WTC11 (cell line): Measurements from ENCODE around the gene BRS3. TPM values are rescaled to one million over a fixed set of nuclear protein-coding genes. Genes with fewer than 3 reads are reported as not detected.

Experiments
- ATAC-seq: fragments of 200-7000 bp; cut with Tn5 transposase; 2 replicates; pipeline ENCODE4 v1.10.0; 2021; ENCODE audit warnings: mild to moderate bottlenecking, moderate library complexity
- CTCF ChIA-PET: fragments of 300-600 bp; sonication (Branson Sonifier 250); formaldehyde crosslinking; loops from one replicate; lab custom pipeline; 2021; ENCODE audit warnings: antibody characterized with exemption; lab: Charles Lee
- POLR2A ChIA-PET: fragments of 350-600 bp; sonication (Branson Sonifier 250); formaldehyde crosslinking; loops from one replicate; lab custom pipeline; 2021; ENCODE audit warnings: antibody characterized with exemption; lab: Charles Lee
- DNase-seq: peaks from one replicate; pipeline ENCODE4 v3.0.0; 2021; ENCODE audit warnings: low spot score
- H3K27ac Mint-ChIP-seq: 2 replicates; pipeline ENCODE4 v1.8.0; 2021; ENCODE audit warnings: mixed read lengths
- H3K27me3 Mint-ChIP-seq: 2 replicates; pipeline ENCODE4 v1.8.0; 2021; ENCODE audit warnings: low read depth, mild to moderate bottlenecking, moderate library complexity, mixed read lengths
- H3K36me3 Mint-ChIP-seq: 2 replicates; pipeline ENCODE4 v1.8.0; 2021; ENCODE audit warnings: mixed read lengths
- H3K4me1 Mint-ChIP-seq: 2 replicates; pipeline ENCODE4 v1.8.0; 2022; ENCODE audit warnings: mixed read lengths
- H3K4me3 Mint-ChIP-seq: 2 replicates; pipeline ENCODE4 v1.8.0; 2021; ENCODE audit warnings: mild to moderate bottlenecking, moderate library complexity, mixed read lengths
- H3K9me3 Mint-ChIP-seq: 2 replicates; pipeline ENCODE4 v1.8.0; 2021; ENCODE audit warnings: mixed read lengths
- ETV6 ChIP-seq: sonication (generic); formaldehyde crosslinking; IDR thresholded peaks from 2 replicates; pipeline ENCODE4 v1.8.1; 2022; ENCODE audit warnings: mild to moderate bottlenecking, missing genetic modification reagents
- GABPB1 ChIP-seq: sonication (generic); formaldehyde crosslinking; IDR thresholded peaks from 2 replicates; pipeline ENCODE4 v1.8.1; 2023; ENCODE audit warnings: mild to moderate bottlenecking, missing genetic modification reagents
- JAZF1 ChIP-seq: fragments of 250-450 bp; sonication (Bioruptor Pico); IDR thresholded peaks from 2 replicates; pipeline ENCODE4 v1.9.0; 2021; ENCODE audit warnings: moderate library complexity, mild to moderate bottlenecking, inconsistent platforms
- NFYB ChIP-seq: sonication (generic); formaldehyde crosslinking; conservative IDR thresholded peaks from 2 replicates; pipeline ENCODE4 v1.8.0; 2022; ENCODE audit warnings: low read depth, missing genetic modification reagents
- OVOL2 ChIP-seq: fragments of 250-450 bp; sonication (Bioruptor Pico); IDR thresholded peaks from 2 replicates; pipeline ENCODE4 v1.9.0; 2021; ENCODE audit warnings: mild to moderate bottlenecking, borderline replicate concordance
- PRRX2 ChIP-seq: fragments of 250-450 bp; sonication (Bioruptor Pico); IDR thresholded peaks from 2 replicates; pipeline ENCODE4 v1.8.0; 2021; ENCODE audit warnings: mild to moderate bottlenecking
- SMAD3 ChIP-seq: sonication (generic); formaldehyde crosslinking; IDR thresholded peaks from 2 replicates; pipeline ENCODE4 v1.8.0; 2022; ENCODE audit warnings: missing genetic modification reagents, mild to moderate bottlenecking, borderline replicate concordance
- SP1 ChIP-seq: sonication (generic); formaldehyde crosslinking; conservative IDR thresholded peaks from 2 replicates; pipeline ENCODE4 v1.8.1; 2022; ENCODE audit warnings: missing genetic modification reagents
- TEAD1 ChIP-seq: sonication (generic); formaldehyde crosslinking; IDR thresholded peaks from 2 replicates; pipeline ENCODE4 v1.8.0; 2022; ENCODE audit warnings: mild to moderate bottlenecking, missing genetic modification reagents
- ZNF232 ChIP-seq: sonication (generic); formaldehyde crosslinking; IDR thresholded peaks from 2 replicates; pipeline ENCODE4 v1.8.0; 2022; ENCODE audit warnings: mild to moderate bottlenecking, missing genetic modification reagents
- total RNA-seq: library from RNA; stranded (reverse); gene quantifications from 3 replicates; pipeline ENCODE4 v1.2.3, GENCODE V29; 2021
- TF ChIP-seq, protein P1 (sequence below): sonication (generic); formaldehyde crosslinking; IDR thresholded peaks from 2 replicates; pipeline ENCODE4 v1.8.0; 2023; ENCODE audit warnings: mild to moderate bottlenecking, missing genetic modification reagents
- TF ChIP-seq, protein P2 (sequence below): fragments of 250-450 bp; sonication (Bioruptor Pico); conservative IDR thresholded peaks from 2 replicates; pipeline ENCODE4 v1.9.0; 2021; ENCODE audit warnings: mild to moderate bottlenecking
- TF ChIP-seq, protein P3 (sequence below): sonication (generic); formaldehyde crosslinking; IDR thresholded peaks from 2 replicates; pipeline ENCODE4 v1.8.0; 2022; ENCODE audit warnings: mild to moderate bottlenecking, missing genetic modification reagents
- TF ChIP-seq, protein P4 (sequence below): sonication (generic); formaldehyde crosslinking; conservative IDR thresholded peaks from 2 replicates; pipeline ENCODE4 v1.8.1; 2022; ENCODE audit warnings: mild to moderate bottlenecking, missing genetic modification reagents
- TF ChIP-seq, protein P5 (sequence below): sonication (generic); formaldehyde crosslinking; IDR thresholded peaks from 2 replicates; pipeline ENCODE4 v1.8.1; 2023; ENCODE audit warnings: mild to moderate bottlenecking, missing genetic modification reagents
- TF ChIP-seq, protein P6 (sequence below): fragments of 250-450 bp; sonication (Bioruptor Pico); IDR thresholded peaks from 2 replicates; pipeline ENCODE4 v1.9.0; 2021; ENCODE audit warnings: mild to moderate bottlenecking
- TF ChIP-seq, protein P7 (sequence below): sonication (generic); formaldehyde crosslinking; IDR thresholded peaks from 2 replicates; pipeline ENCODE4 v1.8.1; 2022; ENCODE audit warnings: low read depth, missing genetic modification reagents, borderline replicate concordance
- TF ChIP-seq, protein P8 (sequence below): sonication (generic); formaldehyde crosslinking; IDR thresholded peaks from 2 replicates; pipeline ENCODE4 v1.8.0; 2023; ENCODE audit warnings: missing genetic modification reagents
- TF ChIP-seq, protein P9 (sequence below): sonication (generic); formaldehyde crosslinking; IDR thresholded peaks from 2 replicates; pipeline ENCODE4 v1.8.1; 2022; ENCODE audit warnings: mild to moderate bottlenecking, moderate library complexity, missing genetic modification reagents

Gene BRS3
- total RNA-seq, 1 experiment from 2014 or later = not detected

DNA sequence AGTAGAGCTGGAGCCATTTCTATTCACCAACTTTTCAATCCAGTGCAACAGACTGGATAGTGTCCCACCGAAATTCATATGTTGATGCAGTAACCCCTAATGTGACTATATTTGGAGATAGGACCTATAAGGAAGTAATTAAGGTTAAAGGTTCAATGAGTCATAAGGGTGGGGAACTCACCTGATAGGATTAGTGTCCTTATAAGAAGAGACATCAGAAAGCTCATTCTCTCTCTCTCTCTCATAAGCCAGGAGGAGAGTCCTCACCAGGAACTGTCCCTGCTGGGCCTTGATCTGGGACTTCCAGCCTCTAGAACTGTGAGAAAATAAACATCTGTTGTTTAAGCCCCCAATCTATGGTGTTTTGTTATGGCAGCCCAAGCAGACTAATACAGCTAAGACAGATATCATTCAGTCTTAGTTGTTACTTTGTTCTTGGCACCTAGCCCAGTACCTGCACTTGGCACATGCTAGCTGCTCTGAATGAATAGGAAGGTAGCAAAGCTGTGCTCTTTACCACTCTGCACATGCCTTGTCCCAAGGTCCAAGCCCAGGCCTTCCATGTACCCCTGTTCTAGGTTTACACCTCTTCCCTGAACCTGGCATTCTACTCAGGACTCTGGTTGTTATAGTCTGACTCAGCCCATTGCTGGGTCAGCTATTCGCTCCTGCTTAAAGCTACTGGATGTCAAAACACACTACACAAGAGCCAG lies 19.2 kb upstream of the BRS3 start (continued):
- TF ChIP-seq, protein P1, sequence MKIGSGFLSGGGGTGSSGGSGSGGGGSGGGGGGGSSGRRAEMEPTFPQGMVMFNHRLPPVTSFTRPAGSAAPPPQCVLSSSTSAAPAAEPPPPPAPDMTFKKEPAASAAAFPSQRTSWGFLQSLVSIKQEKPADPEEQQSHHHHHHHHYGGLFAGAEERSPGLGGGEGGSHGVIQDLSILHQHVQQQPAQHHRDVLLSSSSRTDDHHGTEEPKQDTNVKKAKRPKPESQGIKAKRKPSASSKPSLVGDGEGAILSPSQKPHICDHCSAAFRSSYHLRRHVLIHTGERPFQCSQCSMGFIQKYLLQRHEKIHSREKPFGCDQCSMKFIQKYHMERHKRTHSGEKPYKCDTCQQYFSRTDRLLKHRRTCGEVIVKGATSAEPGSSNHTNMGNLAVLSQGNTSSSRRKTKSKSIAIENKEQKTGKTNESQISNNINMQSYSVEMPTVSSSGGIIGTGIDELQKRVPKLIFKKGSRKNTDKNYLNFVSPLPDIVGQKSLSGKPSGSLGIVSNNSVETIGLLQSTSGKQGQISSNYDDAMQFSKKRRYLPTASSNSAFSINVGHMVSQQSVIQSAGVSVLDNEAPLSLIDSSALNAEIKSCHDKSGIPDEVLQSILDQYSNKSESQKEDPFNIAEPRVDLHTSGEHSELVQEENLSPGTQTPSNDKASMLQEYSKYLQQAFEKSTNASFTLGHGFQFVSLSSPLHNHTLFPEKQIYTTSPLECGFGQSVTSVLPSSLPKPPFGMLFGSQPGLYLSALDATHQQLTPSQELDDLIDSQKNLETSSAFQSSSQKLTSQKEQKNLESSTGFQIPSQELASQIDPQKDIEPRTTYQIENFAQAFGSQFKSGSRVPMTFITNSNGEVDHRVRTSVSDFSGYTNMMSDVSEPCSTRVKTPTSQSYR (CRISPR knock-in tag) = no peak
- TF ChIP-seq PRRX2 (CRISPR knock-in tag) (no peak), OVOL2 (CRISPR knock-in tag) (no peak), SMAD3 (no peak), JAZF1 (CRISPR knock-in tag) (no peak), GABPB1 (CRISPR knock-in tag) (no peak)
- TF ChIP-seq, protein P2, sequence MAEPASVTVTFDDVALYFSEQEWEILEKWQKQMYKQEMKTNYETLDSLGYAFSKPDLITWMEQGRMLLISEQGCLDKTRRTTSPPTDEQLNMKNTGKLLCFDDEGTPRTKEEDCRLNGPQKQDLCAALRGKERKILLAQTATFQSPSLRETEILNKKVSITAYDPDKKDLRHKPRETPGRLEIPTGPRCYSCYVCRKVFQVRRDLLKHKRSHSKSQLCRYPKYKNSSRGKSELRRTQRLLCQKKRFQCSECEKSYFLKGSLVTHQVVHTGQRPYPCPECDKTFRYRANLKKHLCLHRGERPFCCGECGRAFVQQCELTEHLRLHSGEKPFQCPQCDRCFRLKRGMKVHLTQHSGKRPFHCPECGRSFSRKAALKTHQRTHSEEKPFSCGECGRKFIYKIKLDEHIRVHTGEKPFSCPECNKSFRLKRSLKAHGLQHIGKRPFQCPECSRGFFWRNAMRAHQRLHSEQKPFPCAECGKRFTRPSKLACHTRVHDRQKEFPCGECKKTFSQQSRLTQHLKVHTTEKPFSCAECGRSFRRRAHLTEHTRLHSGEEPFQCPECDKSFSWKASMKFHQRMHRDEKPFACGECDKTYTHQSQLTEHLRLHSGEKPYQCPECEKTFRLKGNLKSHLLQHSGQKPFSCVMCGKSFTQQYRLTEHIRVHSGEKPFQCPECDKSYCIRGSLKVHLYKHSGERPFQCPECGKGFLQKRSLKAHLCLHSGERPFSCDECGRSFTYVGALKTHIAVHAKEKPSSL (CRISPR knock-in tag) = no peak
- TF ChIP-seq, protein P3, sequence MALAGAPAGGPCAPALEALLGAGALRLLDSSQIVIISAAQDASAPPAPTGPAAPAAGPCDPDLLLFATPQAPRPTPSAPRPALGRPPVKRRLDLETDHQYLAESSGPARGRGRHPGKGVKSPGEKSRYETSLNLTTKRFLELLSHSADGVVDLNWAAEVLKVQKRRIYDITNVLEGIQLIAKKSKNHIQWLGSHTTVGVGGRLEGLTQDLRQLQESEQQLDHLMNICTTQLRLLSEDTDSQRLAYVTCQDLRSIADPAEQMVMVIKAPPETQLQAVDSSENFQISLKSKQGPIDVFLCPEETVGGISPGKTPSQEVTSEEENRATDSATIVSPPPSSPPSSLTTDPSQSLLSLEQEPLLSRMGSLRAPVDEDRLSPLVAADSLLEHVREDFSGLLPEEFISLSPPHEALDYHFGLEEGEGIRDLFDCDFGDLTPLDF (CRISPR knock-in tag) = no peak
- TF ChIP-seq, all 79 proteins: peak for 0

DNA sequence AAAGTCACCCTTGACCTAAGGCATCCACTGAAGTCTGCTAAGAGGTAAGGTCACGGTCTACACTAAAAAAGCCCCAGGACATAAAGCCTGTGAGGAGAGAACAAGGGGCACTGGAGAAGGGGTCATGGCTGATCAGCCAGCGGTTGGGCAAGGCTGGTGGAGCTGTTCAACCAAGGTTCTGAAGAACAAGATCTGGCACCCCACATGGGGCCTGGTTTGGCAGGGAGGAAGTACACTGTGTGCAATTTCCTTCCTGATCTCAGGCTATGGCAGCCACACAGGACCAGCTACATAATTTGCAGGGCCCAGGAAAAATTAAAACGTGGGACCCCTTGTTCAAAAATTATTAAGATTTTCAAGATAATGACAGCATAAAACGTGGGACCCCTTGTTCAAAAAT lies 14.1 kb upstream of the BRS3 start:
- POLR2A ChIA-PET = no interaction called here
- no peak overlapping the region for H3K4me3 Mint-ChIP-seq
- no peaks in the 10 kb centered on the region for H3K9me3 Mint-ChIP-seq
- DNase-seq = no peak
- ATAC-seq = no peak
- H3K4me1 Mint-ChIP-seq = no peaks in the 10 kb centered on the region
- CTCF ChIA-PET = no interaction called here
- no peaks in the 10 kb centered on the region for H3K36me3 Mint-ChIP-seq
- H3K27me3 Mint-ChIP-seq = peaks cover 2% of the 10 kb centered on the region; the same call in 1 of the 2 replicates
- H3K27ac Mint-ChIP-seq = no peak overlapping the region
- TF ChIP-seq, protein P4, sequence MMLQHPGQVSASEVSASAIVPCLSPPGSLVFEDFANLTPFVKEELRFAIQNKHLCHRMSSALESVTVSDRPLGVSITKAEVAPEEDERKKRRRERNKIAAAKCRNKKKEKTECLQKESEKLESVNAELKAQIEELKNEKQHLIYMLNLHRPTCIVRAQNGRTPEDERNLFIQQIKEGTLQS (CRISPR knock-in tag) = no peak
- TF ChIP-seq, protein P5, sequence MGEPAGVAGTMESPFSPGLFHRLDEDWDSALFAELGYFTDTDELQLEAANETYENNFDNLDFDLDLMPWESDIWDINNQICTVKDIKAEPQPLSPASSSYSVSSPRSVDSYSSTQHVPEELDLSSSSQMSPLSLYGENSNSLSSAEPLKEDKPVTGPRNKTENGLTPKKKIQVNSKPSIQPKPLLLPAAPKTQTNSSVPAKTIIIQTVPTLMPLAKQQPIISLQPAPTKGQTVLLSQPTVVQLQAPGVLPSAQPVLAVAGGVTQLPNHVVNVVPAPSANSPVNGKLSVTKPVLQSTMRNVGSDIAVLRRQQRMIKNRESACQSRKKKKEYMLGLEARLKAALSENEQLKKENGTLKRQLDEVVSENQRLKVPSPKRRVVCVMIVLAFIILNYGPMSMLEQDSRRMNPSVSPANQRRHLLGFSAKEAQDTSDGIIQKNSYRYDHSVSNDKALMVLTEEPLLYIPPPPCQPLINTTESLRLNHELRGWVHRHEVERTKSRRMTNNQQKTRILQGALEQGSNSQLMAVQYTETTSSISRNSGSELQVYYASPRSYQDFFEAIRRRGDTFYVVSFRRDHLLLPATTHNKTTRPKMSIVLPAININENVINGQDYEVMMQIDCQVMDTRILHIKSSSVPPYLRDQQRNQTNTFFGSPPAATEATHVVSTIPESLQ (CRISPR knock-in tag) = no peak
- no peak for TF ChIP-seq ZNF232 (CRISPR knock-in tag)
- TF ChIP-seq, protein P6, sequence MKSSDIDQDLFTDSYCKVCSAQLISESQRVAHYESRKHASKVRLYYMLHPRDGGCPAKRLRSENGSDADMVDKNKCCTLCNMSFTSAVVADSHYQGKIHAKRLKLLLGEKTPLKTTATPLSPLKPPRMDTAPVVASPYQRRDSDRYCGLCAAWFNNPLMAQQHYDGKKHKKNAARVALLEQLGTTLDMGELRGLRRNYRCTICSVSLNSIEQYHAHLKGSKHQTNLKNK (CRISPR knock-in tag) = no peak
- TF ChIP-seq, protein P7, sequence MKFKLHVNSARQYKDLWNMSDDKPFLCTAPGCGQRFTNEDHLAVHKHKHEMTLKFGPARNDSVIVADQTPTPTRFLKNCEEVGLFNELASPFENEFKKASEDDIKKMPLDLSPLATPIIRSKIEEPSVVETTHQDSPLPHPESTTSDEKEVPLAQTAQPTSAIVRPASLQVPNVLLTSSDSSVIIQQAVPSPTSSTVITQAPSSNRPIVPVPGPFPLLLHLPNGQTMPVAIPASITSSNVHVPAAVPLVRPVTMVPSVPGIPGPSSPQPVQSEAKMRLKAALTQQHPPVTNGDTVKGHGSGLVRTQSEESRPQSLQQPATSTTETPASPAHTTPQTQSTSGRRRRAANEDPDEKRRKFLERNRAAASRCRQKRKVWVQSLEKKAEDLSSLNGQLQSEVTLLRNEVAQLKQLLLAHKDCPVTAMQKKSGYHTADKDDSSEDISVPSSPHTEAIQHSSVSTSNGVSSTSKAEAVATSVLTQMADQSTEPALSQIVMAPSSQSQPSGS (CRISPR knock-in tag) = no peak
- TF ChIP-seq TEAD1 = no peak
- no peak for TF ChIP-seq SMAD3
- TF ChIP-seq, protein P8, sequence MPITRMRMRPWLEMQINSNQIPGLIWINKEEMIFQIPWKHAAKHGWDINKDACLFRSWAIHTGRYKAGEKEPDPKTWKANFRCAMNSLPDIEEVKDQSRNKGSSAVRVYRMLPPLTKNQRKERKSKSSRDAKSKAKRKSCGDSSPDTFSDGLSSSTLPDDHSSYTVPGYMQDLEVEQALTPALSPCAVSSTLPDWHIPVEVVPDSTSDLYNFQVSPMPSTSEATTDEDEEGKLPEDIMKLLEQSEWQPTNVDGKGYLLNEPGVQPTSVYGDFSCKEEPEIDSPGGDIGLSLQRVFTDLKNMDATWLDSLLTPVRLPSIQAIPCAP (CRISPR knock-in tag) = no peak
- no peak for TF ChIP-seq NFYB (CRISPR knock-in tag)
- no peak for TF ChIP-seq PRRX2 (CRISPR knock-in tag)
- TF ChIP-seq, protein P9, sequence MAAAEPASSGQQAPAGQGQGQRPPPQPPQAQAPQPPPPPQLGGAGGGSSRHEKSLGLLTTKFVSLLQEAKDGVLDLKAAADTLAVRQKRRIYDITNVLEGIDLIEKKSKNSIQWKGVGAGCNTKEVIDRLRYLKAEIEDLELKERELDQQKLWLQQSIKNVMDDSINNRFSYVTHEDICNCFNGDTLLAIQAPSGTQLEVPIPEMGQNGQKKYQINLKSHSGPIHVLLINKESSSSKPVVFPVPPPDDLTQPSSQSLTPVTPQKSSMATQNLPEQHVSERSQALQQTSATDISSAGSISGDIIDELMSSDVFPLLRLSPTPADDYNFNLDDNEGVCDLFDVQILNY = no peak
- no peak for TF ChIP-seq SP1 (CRISPR knock-in tag)
- TF ChIP-seq ETV6 (CRISPR knock-in tag) = no peak
